IMR-90 (cell line): ENCODE results near the gene NHLRC3.

Source experiments
- BHLHE40 ChIP-seq: fragments of 150-350 bp; IDR thresholded peaks from 2 replicates; pipeline ENCODE4 v1.6.1; 2016; ENCODE audit warnings: mild to moderate bottlenecking, low read depth, low read length
- CEBPB ChIP-seq: IDR thresholded peaks from 2 replicates; pipeline ENCODE4 v1.6.1; 2012; ENCODE audit warnings: low read depth, low read length, improper control_type of control experiment
- FOS ChIP-seq: fragments of 150-350 bp; IDR thresholded peaks from 2 replicates; pipeline ENCODE4 v1.6.1; 2016; ENCODE audit warnings: low read depth, low read length
- MAFK ChIP-seq: IDR thresholded peaks from 2 replicates; pipeline ENCODE4 v1.6.1; 2012; ENCODE audit warnings: low read depth, low read length, improper control_type of control experiment
- MAZ ChIP-seq: IDR thresholded peaks from 2 replicates; pipeline ENCODE4 v1.6.1; 2012; ENCODE audit warnings: low read depth, mild to moderate bottlenecking, low read length, improper control_type of control experiment, moderate library complexity, borderline replicate concordance
- POLR2A ChIP-seq: IDR thresholded peaks from 2 replicates; pipeline ENCODE4 v1.6.1; 2012; ENCODE audit warnings: mild to moderate bottlenecking, low read depth, low read length
- RAD21 ChIP-seq: IDR thresholded peaks from 2 replicates; pipeline ENCODE4 v1.6.1; 2012; ENCODE audit warnings: low read length, improper control_type of control experiment
- RCOR1 ChIP-seq: IDR thresholded peaks from 2 replicates; pipeline ENCODE4 v1.6.1; 2012; ENCODE audit warnings: mild to moderate bottlenecking, low read length, improper control_type of control experiment; ENCODE audit not compliant: insufficient replicate concordance
- RFX5 ChIP-seq: IDR thresholded peaks from 2 replicates; pipeline ENCODE4 v1.8.0; 2012; ENCODE audit warnings: low read depth, mild to moderate bottlenecking, low read length, moderate library complexity
- SMC3 ChIP-seq: fragments of 150-350 bp; IDR thresholded peaks from 2 replicates; pipeline ENCODE4 v1.6.1; 2016; ENCODE audit warnings: low read depth, mild to moderate bottlenecking, antibody characterized with exemption, low read length, moderate library complexity
- TF ChIP-seq, protein P1 (sequence below): conservative IDR thresholded peaks from 2 replicates; pipeline ENCODE4 v1.5.1; 2012; ENCODE audit warnings: mild to moderate bottlenecking, low read depth, low read length, improper control_type of control experiment
- TF ChIP-seq, protein P2 (sequence below): fragments of 150-350 bp; IDR thresholded peaks from 2 replicates; pipeline ENCODE4 v1.6.1; 2016; ENCODE audit warnings: low read depth, mild to moderate bottlenecking, low read length, moderate library complexity, borderline replicate concordance
- TF ChIP-seq, protein P3 (sequence below): fragments of 150-350 bp; IDR thresholded peaks from 2 replicates; pipeline ENCODE4 v1.6.1; 2017; ENCODE audit warnings: mild to moderate bottlenecking, antibody characterized with exemption, low read length, low read depth

DNA sequence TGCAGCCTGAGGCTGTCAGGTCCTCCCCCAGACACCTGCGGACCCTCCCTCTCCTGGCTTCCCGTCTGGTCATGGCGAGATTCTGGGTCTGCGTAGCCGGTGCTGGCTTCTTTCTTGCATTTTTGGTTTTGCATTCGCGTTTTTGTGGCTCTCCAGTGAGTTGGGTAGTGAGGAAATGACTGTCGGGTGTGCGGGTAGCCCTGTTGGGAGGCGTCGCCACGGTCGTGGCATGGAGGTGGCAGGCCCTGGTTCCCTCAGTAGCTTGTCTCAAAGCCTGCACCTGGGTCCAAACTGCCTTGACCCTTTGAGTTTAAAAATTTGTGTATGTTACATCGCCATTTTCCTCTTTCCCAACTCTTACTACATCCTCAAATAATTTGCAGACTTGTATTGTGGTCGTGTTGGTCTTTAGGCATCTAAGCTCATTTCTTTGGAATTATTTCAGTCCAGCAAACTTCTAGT lies 344 bp downstream of the NHLRC3 start:
- TF ChIP-seq, protein P1, sequence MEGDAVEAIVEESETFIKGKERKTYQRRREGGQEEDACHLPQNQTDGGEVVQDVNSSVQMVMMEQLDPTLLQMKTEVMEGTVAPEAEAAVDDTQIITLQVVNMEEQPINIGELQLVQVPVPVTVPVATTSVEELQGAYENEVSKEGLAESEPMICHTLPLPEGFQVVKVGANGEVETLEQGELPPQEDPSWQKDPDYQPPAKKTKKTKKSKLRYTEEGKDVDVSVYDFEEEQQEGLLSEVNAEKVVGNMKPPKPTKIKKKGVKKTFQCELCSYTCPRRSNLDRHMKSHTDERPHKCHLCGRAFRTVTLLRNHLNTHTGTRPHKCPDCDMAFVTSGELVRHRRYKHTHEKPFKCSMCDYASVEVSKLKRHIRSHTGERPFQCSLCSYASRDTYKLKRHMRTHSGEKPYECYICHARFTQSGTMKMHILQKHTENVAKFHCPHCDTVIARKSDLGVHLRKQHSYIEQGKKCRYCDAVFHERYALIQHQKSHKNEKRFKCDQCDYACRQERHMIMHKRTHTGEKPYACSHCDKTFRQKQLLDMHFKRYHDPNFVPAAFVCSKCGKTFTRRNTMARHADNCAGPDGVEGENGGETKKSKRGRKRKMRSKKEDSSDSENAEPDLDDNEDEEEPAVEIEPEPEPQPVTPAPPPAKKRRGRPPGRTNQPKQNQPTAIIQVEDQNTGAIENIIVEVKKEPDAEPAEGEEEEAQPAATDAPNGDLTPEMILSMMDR: no peak
- TF ChIP-seq POLR2A (no peak), SMC3 (no peak), MAZ (no peak), RFX5 (no peak), RAD21 (no peak), RCOR1 (no peak), CEBPB (no peak), MAFK (no peak), FOS (no peak), BHLHE40 (no peak)
- TF ChIP-seq, protein P2, sequence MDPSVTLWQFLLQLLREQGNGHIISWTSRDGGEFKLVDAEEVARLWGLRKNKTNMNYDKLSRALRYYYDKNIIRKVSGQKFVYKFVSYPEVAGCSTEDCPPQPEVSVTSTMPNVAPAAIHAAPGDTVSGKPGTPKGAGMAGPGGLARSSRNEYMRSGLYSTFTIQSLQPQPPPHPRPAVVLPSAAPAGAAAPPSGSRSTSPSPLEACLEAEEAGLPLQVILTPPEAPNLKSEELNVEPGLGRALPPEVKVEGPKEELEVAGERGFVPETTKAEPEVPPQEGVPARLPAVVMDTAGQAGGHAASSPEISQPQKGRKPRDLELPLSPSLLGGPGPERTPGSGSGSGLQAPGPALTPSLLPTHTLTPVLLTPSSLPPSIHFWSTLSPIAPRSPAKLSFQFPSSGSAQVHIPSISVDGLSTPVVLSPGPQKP: no peak
- TF ChIP-seq, protein P3, sequence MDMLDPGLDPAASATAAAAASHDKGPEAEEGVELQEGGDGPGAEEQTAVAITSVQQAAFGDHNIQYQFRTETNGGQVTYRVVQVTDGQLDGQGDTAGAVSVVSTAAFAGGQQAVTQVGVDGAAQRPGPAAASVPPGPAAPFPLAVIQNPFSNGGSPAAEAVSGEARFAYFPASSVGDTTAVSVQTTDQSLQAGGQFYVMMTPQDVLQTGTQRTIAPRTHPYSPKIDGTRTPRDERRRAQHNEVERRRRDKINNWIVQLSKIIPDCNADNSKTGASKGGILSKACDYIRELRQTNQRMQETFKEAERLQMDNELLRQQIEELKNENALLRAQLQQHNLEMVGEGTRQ: no peak
